Esophagus muscularis mucosa (tissue), 4 donors: ENCODE data around the gene DAPK3. TPM values are rescaled to one million over a fixed set of nuclear protein-coding genes. Genes with fewer than 3 reads are reported as not detected.
A peak's percentile ranks its signal among the peaks of the same experiment; 100 is the strongest.

Experiments used
- DNase-seq: peaks from one replicate; pipeline ENCODE4 v3.0.0-alpha.2; 2017; ENCODE audit errors: extremely low spot score
- H3K27ac ChIP-seq, 4 donors: fragments of 200-600 bp; sonication (generic); replicated peaks in 1 of 4; 1 replicate in 3 of 4; 2 replicates in 1 of 4; pipeline ENCODE4 v1.5.1; 2016 to 2019; ENCODE audit warnings: mild to moderate bottlenecking in 1 of 4
- H3K27me3 ChIP-seq, 4 donors: fragments of 200-600 bp; sonication (generic); one replicate each; pipeline versions ENCODE4 v1.5.1 to v1.6.0; 2016 to 2019
- H3K36me3 ChIP-seq, 4 donors: fragments of 200-600 bp; sonication (generic); one replicate each; pipeline ENCODE4 v1.5.1; 2016 to 2019
- H3K4me1 ChIP-seq, 4 donors: fragments of 200-600 bp; sonication (generic); one replicate each; pipeline ENCODE4 v1.5.1; 2016 to 2019
- H3K4me3 ChIP-seq, 4 donors: fragments of 200-600 bp; sonication (generic); 1 replicate in 2 of 4; 2 replicates in 2 of 4; pipeline ENCODE4 v1.5.1; 2016 to 2019; ENCODE audit warnings: mild to moderate bottlenecking in 4 of 4, moderate library complexity in 1 of 4
- H3K9me3 ChIP-seq, 4 donors: fragments of 200-600 bp; sonication (generic); 1 replicate in 3 of 4; 2 replicates in 1 of 4; pipeline ENCODE4 v1.5.1; 2016 to 2019
- EP300 ChIP-seq: sonication (generic); formaldehyde crosslinking; IDR thresholded peaks from one replicate; pipeline ENCODE4 v1.6.1; 2017; ENCODE audit warnings: antibody characterized with exemption
- POLR2A ChIP-seq: fragments of 450-650 bp; IDR thresholded peaks from one replicate; pipeline ENCODE4 v1.6.1; 2017; ENCODE audit warnings: antibody characterized with exemption, moderate library complexity, mild to moderate bottlenecking, low read depth
- POLR2AphosphoS5 ChIP-seq, 2 donors: sonication (generic); formaldehyde crosslinking; IDR thresholded peaks; one replicate each; pipeline ENCODE4 v1.6.1; 2017; ENCODE audit warnings: antibody characterized with exemption in 2 of 2
- WGBS: methylation state at CpG from one replicate; pipeline ENCODE4 v1.1.5; 2018; 5-methylcytosine and 5-hydroxymethylcytosine counted together
- intact Hi-C: fragments of 100-400 bp; cut with DNase I; formaldehyde crosslinking; loops from one replicate; pipeline ENCODE4 v1.15.1; 2023
- total RNA-seq, 4 donors: library from RNA; depleted of rRNA; stranded (reverse); fragments of >200 nt; gene quantifications; one replicate each; pipeline versions ENCODE4 v1.1.0 to v1.2.1, GENCODE V29; 2016
- TF ChIP-seq, protein P1 (sequence below), 3 experiments: fragments of 200-600 bp in 2 of 3; fragments of 450-650 bp in 1 of 3; sonication (generic) in 2 of 3; IDR thresholded peaks; one replicate each; pipeline ENCODE4 v1.5.1; 2017 to 2019; ENCODE audit warnings: antibody characterized with exemption in 3 of 3, mild to moderate bottlenecking in 2 of 3, moderate library complexity in 1 of 3

DAPK3 gene
- total RNA-seq, 4 donors from 2014 or later: 140 to 226 (median 212) TPM

DNA sequence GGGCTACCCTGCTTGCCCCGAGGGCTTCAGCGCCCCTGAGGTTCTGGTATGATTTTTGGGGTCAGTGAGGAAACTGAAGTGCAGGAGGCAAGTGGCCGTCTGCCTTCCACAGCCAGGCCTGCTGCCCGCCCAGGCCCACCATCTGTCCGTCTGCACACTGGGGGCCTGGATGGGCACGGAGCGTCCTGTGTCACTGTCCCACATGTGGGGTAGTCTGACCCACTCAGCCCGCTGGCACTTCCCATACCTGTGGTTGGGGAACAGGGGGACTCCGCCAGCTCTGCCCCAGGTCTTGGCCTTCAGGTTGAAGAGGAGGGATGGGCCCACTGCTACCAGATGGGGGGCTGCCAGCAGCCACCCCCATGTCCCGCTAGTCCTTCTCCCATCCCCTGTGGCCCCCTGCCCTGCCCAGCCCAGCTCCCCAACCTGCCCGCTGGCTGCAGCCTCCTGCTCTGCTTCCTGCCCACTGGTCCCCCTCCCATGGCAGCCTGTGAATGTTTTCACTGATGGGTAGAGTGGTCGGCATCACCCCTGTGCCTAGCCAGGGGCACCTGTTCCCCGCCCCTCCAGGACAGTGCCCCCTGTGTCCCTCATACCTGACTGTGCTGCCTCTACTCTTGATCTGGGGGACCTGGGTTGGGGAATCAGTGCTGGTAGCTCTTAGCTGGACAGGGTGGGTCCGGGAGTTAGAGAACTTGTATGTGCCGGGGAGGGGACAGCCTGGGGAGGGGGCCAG, 46.2 kb upstream of the DAPK3 start:
- WGBS: 91% methylated on average over 9 of the region's 15 CpGs

DNA sequence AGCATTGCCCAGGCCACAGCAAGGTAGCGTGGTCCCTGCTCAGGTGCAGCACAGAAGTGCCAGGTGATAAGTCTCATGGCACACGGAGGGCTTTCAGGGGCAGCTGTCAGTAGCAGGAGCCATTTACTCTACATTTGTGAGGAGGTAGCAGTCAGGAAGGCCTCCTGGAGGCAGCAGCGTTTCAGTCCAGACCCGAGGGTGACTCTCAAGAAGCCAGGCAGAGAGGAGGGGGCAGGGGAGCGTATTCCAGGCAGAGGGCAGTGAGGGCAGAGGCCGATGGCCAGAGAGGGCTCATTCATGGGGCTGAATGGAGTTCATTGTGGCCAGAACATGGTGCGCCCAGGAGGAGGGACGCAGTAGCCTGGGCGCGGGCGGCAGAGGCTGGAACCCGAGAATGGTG, 45.6 kb upstream of the DAPK3 start:
- no peak overlapping the region for H3K4me3 ChIP-seq
- TF ChIP-seq, protein P1, sequence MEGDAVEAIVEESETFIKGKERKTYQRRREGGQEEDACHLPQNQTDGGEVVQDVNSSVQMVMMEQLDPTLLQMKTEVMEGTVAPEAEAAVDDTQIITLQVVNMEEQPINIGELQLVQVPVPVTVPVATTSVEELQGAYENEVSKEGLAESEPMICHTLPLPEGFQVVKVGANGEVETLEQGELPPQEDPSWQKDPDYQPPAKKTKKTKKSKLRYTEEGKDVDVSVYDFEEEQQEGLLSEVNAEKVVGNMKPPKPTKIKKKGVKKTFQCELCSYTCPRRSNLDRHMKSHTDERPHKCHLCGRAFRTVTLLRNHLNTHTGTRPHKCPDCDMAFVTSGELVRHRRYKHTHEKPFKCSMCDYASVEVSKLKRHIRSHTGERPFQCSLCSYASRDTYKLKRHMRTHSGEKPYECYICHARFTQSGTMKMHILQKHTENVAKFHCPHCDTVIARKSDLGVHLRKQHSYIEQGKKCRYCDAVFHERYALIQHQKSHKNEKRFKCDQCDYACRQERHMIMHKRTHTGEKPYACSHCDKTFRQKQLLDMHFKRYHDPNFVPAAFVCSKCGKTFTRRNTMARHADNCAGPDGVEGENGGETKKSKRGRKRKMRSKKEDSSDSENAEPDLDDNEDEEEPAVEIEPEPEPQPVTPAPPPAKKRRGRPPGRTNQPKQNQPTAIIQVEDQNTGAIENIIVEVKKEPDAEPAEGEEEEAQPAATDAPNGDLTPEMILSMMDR (IDR thresholded peaks at IDR 0.05): no peak
- TF ChIP-seq POLR2AphosphoS5 (IDR thresholded peaks at IDR 0.05) (no peak), EP300 (no peak)
- WGBS: 65% methylated on average over 8 of the region's 12 CpGs
- H3K9me3 ChIP-seq: no peaks in the 10 kb centered on the region
- peak overlapping the region; percentile 72 to 84 (median 74) for H3K27ac ChIP-seq
- H3K27me3 ChIP-seq: no peaks in the 10 kb centered on the region
- H3K36me3 ChIP-seq: peaks cover 14 to 44% (median 29%) of the 10 kb centered on the region in 4 donors
- DNase-seq: no peak
- intact Hi-C loops: loop anchor here (5.0 kb wide), 1 partner anchor 41 kb away; no protein-coding TSS in a partner anchor
- peaks cover 46 to 92% (median 79%) of the 10 kb centered on the region in 4 donors for H3K4me1 ChIP-seq

More for the DNA sequence above, 46.2 kb upstream of the DAPK3 start:
- H3K27ac ChIP-seq: peak overlapping the region; percentile 72 to 84 (median 74)
- H3K27me3 ChIP-seq: no peaks in the 10 kb centered on the region
- H3K36me3 ChIP-seq: peaks cover 14 to 44% (median 29%) of the 10 kb centered on the region in 4 donors
- TF ChIP-seq POLR2AphosphoS5 (IDR thresholded peaks at IDR 0.05): no peak
- intact Hi-C loops: loop anchor here (5.0 kb wide), 1 partner anchor 40 kb away; no protein-coding TSS in a partner anchor
- H3K9me3 ChIP-seq: no peaks in the 10 kb centered on the region
- H3K4me3 ChIP-seq: no peak overlapping the region
- peaks cover 45 to 88% (median 75%) of the 10 kb centered on the region in 4 donors for H3K4me1 ChIP-seq
- no peak for DNase-seq

DNA sequence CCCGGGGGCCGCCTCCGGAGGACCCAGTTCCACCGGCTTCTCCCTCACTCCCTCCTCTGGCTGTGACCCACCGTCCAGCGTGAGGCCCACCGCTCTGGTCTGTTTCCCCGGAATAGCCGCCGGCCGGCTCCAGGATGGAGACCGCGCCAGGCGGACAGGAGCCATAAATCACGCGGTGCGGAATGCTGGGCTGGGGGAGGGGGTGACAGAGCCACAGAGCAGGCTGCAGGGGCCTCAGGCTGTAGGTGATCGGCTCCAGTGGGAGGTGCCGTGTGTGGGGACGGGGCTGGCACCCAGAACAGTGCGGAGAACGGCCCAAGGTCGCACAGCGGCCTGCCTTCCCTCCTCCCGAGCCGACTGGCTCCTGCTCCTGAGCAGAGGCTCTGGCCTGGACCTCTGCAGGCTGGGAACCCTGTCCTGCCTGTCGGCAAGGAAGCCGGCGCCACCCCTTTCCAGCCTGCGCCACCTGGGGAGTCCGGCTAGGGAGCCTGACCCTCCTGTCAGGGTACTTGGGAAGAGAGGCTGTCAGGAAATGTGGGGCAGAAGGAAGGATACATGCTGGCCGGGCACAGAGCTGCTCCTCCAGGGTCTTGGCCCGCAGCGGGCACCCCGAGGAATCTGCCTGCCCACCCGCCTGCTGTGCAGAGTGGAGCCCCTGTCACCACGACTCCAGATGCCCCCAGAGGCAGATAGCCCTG, 45.0 kb upstream of the DAPK3 start:
- peak in 1 of 2 donors; percentile 49 for TF ChIP-seq POLR2AphosphoS5 (IDR thresholded peaks at IDR 0.05)
- TF ChIP-seq, protein P1 (IDR thresholded peaks at IDR 0.05): no peak
- Histone ChIP-seq H3K27ac (peak overlapping the region; percentile 72 to 84 (median 74)), H3K27me3 (no peaks in the 10 kb centered on the region), H3K36me3 (peaks cover 14 to 44% (median 32%) of the 10 kb centered on the region in 4 donors), H3K4me1 (peaks cover 52 to 92% (median 85%) of the 10 kb centered on the region in 4 donors), H3K9me3 (no peaks in the 10 kb centered on the region), H3K4me3 (peak overlapping the region; percentile 20 to 41 (median 34))
- DNase-seq: no peak
- intact Hi-C loops: loop anchor here (5.0 kb wide), 1 partner anchor 41 kb away; no protein-coding TSS in a partner anchor
- WGBS: 48% methylated on average over 5 of the region's 37 CpGs

DNA sequence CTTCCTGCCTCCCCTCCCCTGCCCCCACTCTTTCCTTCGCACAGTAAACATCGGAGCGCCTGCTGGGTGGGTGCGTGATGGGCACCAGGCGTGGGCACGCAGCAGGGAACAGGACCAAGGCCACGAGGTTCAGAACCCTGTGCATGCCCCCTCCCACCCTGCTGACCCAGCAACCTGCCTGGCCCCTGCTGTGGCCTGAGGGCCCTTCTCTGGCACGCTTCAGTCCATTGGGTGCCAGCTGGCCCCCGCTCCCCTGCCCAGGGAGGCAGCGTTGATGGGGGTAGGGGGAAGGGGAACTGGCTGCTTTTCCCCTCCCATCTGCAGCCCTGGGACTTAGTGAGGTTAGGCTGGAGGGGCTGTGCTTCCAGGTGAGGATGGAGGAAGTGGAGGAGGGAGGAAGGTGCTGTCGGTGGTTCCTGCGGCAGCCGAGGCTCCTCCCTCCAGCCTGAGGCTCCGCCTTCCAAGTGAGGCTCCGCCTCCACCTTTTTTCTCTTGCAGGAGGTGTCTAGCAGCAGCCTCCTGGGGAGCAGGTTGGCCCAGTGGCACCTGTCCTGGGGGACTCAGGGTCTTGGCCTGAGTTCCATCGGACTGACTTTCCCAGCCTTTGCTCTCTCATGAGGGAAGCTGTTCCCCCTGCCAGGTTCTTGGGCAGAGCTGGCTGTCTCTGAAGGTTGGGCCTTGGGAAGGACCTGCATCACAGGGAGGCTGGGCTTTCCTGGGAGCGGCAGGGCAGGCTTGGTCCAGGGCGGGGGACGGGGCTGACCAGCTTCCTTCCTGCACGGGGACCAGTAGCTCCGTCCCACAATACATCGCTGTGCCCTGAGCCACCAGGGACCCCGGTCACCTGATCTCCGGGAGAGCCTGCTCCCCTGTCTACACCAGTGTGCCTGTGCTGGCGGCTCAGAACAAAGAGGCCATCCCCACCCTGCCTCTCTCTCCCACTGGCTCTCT, 43.9 kb upstream of the DAPK3 start:
- Histone ChIP-seq H3K36me3 (peaks cover 14 to 44% (median 34%) of the 10 kb centered on the region in 4 donors), H3K4me1 (peaks cover 62 to 92% (median 88%) of the 10 kb centered on the region in 4 donors)

More for the DNA sequence above, 43.9 kb upstream of the DAPK3 start:
- no peaks in the 10 kb centered on the region for H3K9me3 ChIP-seq
- TF ChIP-seq EP300 (no peak), POLR2A (no peak), POLR2AphosphoS5 (IDR thresholded peaks at IDR 0.05) (peak; percentile 36 to 44)
- TF ChIP-seq, protein P1 (IDR thresholded peaks at IDR 0.05): no peak
- H3K27ac ChIP-seq: peak overlapping the region; percentile 72 to 84 (median 74)
- 59% methylated on average over 23 of the region's 25 CpGs for WGBS
- no peak for DNase-seq
- peak overlapping the region; percentile 20 to 41 (median 34) for H3K4me3 ChIP-seq
- intact Hi-C loops: loop anchor here (5.0 kb wide), 1 partner anchor 42 kb away; no protein-coding TSS in a partner anchor
- H3K27me3 ChIP-seq: no peaks in the 10 kb centered on the region
